ENCODE measurements around the gene IL17RC. TPM values are rescaled to one million over a fixed set of nuclear protein-coding genes. Genes with fewer than 3 reads are reported as not detected.

Gene IL17RC
- total and polyA plus RNA-seq, 4 donors: 16.7 to 34.2 (median 28.4) TPM

DNA sequence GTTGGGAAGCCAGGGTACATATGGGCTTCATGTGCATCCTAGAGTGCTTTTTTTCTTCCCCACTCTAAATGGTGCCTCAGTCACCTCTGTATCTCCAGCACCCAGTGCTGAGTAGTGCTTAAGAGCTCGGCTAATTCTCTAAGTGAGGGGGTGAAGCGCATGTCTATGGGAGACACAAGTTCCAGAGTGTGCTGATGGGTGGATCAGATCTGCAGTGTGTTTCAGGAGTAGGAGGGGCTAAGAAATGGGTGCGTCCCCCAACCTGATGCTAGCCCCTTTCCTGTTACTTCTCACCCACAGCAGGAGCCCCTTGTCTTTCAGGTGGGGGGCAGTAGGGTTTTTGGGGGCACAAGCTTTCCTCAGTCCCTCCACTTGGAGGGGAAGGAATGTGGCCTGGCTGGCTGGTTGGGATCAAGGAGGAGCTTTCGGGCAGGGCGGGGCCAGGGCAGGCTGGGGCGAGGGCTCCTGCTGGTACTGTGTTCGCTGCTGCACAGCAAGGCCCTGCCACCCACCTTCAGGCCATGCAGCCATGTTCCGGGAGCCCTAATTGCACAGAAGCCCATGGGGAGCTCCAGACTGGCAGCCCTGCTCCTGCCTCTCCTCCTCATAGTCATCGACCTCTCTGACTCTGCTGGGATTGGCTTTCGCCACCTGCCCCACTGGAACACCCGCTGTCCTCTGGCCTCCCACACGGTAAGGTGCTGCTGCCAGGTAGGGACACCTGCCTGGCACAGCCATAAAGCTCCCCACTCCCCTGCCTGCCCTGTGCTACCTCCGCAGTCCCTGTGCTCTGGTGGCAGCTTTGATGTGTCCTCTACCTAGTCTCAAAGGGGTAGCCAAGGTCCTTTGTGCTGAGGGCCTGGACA lies 14.3 kb upstream of the IL17RC start, which contains the start of gene IL17RE:
IL17RE (plus strand) TSS at position 477 of the 866 bp plus-strand sequence; CDS start at position 562, 85 bp downstream.
- Histone ChIP-seq H3K4me3 (ENCODE audit: low read depth, low read length) (no peak within 1 kb of the TSS), H3K4me1 (ENCODE audit: control insufficient read depth, insufficient read depth, low read length) (peaks cover 7% of the 10 kb centered on the region), H3K36me3 (ENCODE audit: control insufficient read depth, insufficient read depth, low read length) (no peaks in the 10 kb centered on the region), H3K9me3 (ENCODE audit: control insufficient read depth, insufficient read depth, low read length) (no peaks in the 10 kb centered on the region), H3K27ac (ENCODE audit: low read depth, low read length) (no peak within 1 kb of the TSS), H3K27me3 (ENCODE audit: control insufficient read depth, insufficient read depth, low read length) (no peaks in the 10 kb centered on the region)
- no peak for DNase-seq (ENCODE audit: low read depth in 4 of 6, low spot score in 6 of 6)
- 39% methylated on average over 7 of the region's 13 CpGs for WGBS (ENCODE audit: insufficient coverage)

DNA sequence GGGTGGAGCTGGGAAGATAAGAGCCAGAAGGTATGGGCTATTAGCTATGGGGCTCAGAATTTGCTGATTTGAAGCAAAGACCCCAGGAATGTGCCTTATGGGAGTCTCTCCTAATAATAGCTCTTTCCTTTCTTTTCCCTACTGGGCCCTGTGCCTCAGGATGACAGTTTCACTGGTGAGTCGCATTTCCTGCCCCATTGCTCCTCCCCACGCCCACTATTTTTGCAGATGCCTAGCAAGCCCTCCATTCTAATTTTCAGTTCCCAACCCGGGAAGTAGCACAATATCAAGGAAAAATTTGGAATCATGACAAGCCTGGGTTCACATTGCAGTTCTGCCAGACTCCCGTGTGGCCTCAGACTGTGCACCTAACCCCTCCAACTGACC lies 13.7 kb upstream of the IL17RC start:
- no peaks in the 10 kb centered on the region for H3K36me3 ChIP-seq (ENCODE audit: control insufficient read depth, insufficient read depth, low read length)
- no peak for DNase-seq (ENCODE audit: low read depth in 4 of 6, low spot score in 6 of 6)
- H3K27ac ChIP-seq (ENCODE audit: low read depth, low read length): no peak overlapping the region
- no peak overlapping the region for H3K4me3 ChIP-seq (ENCODE audit: low read depth, low read length)
- H3K9me3 ChIP-seq (ENCODE audit: control insufficient read depth, insufficient read depth, low read length): no peaks in the 10 kb centered on the region
- peaks cover 7% of the 10 kb centered on the region for H3K4me1 ChIP-seq (ENCODE audit: control insufficient read depth, insufficient read depth, low read length)
- WGBS (ENCODE audit: insufficient coverage): 60% methylated on average over 3 of the region's 4 CpGs
- H3K27me3 ChIP-seq (ENCODE audit: control insufficient read depth, insufficient read depth, low read length): no peaks in the 10 kb centered on the region

DNA sequence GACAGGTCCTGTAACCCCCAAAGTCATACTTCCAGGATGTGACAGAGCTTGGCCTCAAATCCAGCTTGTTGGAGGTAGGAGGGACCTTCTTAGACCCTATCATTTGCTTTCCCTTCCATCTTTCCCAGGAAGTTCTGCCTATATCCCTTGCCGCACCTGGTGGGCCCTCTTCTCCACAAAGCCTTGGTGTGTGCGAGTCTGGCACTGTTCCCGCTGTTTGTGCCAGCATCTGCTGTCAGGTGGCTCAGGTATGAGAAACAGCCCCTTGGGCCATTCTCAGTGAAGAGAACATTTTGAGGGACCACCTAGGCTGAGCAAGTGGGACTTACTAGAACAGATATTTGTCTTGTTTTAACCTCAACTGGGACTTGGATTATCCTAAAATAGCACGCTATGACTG lies 13.0 kb upstream of the IL17RC start:
- H3K36me3 ChIP-seq (ENCODE audit: control insufficient read depth, insufficient read depth, low read length): no peaks in the 10 kb centered on the region

DNA sequence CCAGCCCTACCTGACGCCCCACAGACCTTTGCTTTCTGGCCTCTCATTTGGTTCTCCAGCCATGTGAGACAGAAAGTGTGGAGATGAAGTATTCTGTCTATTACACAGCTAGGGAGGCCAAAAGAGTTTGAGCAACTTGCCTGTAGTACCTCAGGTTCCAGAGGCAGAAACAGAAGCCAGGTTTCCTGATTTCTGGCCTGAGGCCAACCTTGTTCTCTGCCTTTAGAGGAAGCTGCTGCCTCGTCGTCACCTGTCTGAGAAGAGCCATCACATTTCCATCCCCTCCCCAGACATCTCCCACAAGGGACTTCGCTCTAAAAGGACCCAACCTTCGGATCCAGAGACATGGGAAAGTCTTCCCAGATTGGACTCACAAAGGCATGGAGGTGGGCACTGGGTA lies 10.4 kb upstream of the IL17RC start:
- DNase-seq (ENCODE audit: low read depth in 4 of 6, low spot score in 6 of 6): no peak
- Histone ChIP-seq H3K4me1 (ENCODE audit: control insufficient read depth, insufficient read depth, low read length) (peaks cover 7% of the 10 kb centered on the region), H3K9me3 (ENCODE audit: control insufficient read depth, insufficient read depth, low read length) (no peaks in the 10 kb centered on the region), H3K36me3 (ENCODE audit: control insufficient read depth, insufficient read depth, low read length) (no peaks in the 10 kb centered on the region), H3K27ac (ENCODE audit: low read depth, low read length) (no peak overlapping the region), H3K4me3 (ENCODE audit: low read depth, low read length) (no peak overlapping the region), H3K27me3 (ENCODE audit: control insufficient read depth, insufficient read depth, low read length) (no peaks in the 10 kb centered on the region)
- 83% methylated on average over 3 of the region's 5 CpGs for WGBS (ENCODE audit: insufficient coverage)

More for the DNA sequence above, 13.0 kb upstream of the IL17RC start:
- 80% methylated on average over 3 of the region's 4 CpGs for WGBS (ENCODE audit: insufficient coverage)
- no peaks in the 10 kb centered on the region for H3K9me3 ChIP-seq (ENCODE audit: control insufficient read depth, insufficient read depth, low read length)
- H3K4me3 ChIP-seq (ENCODE audit: low read depth, low read length): no peak overlapping the region
- H3K27ac ChIP-seq (ENCODE audit: low read depth, low read length): no peak overlapping the region
- DNase-seq (ENCODE audit: low read depth in 4 of 6, low spot score in 6 of 6): no peak
- no peaks in the 10 kb centered on the region for H3K27me3 ChIP-seq (ENCODE audit: control insufficient read depth, insufficient read depth, low read length)
- peaks cover 7% of the 10 kb centered on the region for H3K4me1 ChIP-seq (ENCODE audit: control insufficient read depth, insufficient read depth, low read length)

DNA sequence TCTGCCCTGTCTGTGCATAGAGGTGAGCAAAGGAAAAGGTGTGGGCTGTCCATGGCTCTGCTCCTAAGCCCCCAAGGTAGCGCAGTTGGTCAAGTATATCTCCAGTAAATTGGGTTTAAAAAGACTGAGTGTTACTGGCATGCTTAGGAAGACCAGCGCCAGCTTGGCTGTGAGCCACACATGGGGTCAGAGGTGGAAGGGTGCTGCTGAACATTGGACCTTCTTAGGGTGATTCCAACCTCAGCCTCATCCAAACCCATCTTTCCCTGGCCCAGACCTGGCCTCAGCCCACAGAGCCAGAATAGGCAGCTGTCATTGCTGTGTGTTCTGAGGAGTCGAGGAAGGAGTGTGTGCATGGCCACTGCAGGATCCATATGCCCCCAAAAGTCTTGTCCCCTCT lies 8.6 kb upstream of the IL17RC start:
- no peaks in the 10 kb centered on the region for H3K4me1 ChIP-seq (ENCODE audit: control insufficient read depth, insufficient read depth, low read length)
- H3K36me3 ChIP-seq (ENCODE audit: control insufficient read depth, insufficient read depth, low read length): no peaks in the 10 kb centered on the region
- WGBS (ENCODE audit: insufficient coverage): 100% methylated on average over 2 of the region's 3 CpGs

DNA sequence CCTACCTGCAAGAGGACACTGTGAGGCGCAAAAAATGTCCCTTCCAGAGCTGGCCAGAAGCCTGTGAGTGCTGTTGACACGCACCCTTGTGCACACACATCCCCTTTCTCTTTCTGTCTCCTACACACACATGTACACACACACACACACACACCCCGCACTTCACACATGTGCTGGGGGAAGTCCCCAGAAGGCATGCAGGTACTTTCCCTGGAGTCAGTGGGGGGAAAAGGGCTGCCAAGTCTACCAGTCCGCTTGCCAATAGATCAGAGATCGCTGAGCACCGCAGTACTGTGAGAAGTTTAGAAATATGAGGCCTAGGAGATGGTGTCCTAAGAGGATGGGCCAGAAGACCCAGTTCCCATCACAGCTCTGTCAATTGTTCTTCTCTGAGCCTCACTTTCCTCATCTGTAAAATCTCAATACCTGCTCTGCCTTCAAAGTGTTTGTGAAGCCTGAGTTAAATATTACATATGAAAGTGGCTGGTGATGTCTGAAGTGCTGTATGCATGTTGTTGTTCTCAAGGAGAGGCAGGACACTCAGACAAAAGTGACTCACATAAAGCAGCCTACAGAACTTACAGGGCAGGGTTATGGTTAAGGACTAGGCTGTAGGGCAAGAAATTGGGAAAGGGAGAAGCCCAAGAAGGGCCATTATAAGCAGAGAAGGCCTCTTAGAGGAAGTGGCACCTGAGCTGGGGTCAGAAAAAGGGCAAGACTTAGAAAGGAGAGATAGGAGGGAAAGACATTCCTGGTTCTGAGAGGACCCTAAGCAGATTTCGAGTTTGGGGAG lies 7.5 kb upstream of the IL17RC start:
- Histone ChIP-seq H3K36me3 (ENCODE audit: control insufficient read depth, insufficient read depth, low read length) (no peaks in the 10 kb centered on the region), H3K27ac (ENCODE audit: low read depth, low read length) (no peak overlapping the region), H3K9me3 (ENCODE audit: control insufficient read depth, insufficient read depth, low read length) (no peaks in the 10 kb centered on the region), H3K4me1 (ENCODE audit: control insufficient read depth, insufficient read depth, low read length) (peaks cover 4% of the 10 kb centered on the region), H3K27me3 (ENCODE audit: control insufficient read depth, insufficient read depth, low read length) (no peaks in the 10 kb centered on the region), H3K4me3 (ENCODE audit: low read depth, low read length) (no peak overlapping the region)
- no peak for DNase-seq (ENCODE audit: low read depth in 4 of 6, low spot score in 6 of 6)
- WGBS (ENCODE audit: insufficient coverage): 92% methylated on average over 4 of the region's 7 CpGs

More for the DNA sequence above, 8.6 kb upstream of the IL17RC start:
- Histone ChIP-seq H3K4me3 (ENCODE audit: low read depth, low read length) (no peak overlapping the region), H3K27ac (ENCODE audit: low read depth, low read length) (no peak overlapping the region), H3K27me3 (ENCODE audit: control insufficient read depth, insufficient read depth, low read length) (no peaks in the 10 kb centered on the region), H3K9me3 (ENCODE audit: control insufficient read depth, insufficient read depth, low read length) (no peaks in the 10 kb centered on the region)
- no peak for DNase-seq (ENCODE audit: low read depth in 4 of 6, low spot score in 6 of 6)

DNA sequence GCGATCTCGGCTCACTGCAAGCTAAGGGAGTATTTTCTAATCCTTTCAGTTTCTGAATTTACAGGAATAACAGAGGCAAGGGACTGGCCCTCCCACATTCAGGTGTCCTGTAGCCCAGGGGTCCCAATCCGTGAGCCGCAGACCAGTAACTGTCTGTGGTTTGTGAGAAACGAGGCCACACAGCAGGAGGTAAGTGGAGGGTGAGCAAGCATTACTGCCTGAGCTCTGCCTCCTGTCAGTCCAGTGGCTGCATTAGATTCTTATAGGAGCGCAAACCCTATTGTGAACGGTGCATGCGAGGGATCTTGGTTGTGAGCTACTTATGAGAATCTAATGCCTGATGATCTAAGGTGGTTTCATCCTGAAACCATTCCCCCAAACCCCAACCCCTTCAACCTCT lies 5.0 kb upstream of the IL17RC start:
- 61% methylated on average over 5 of the region's 8 CpGs for WGBS (ENCODE audit: insufficient coverage)
- no peak for DNase-seq (ENCODE audit: low read depth in 4 of 6, low spot score in 6 of 6)
- Histone ChIP-seq H3K27ac (ENCODE audit: low read depth, low read length) (no peak overlapping the region), H3K4me1 (ENCODE audit: control insufficient read depth, insufficient read depth, low read length) (peaks cover 23% of the 10 kb centered on the region), H3K36me3 (ENCODE audit: control insufficient read depth, insufficient read depth, low read length) (no peaks in the 10 kb centered on the region), H3K4me3 (ENCODE audit: low read depth, low read length) (no peak overlapping the region), H3K27me3 (ENCODE audit: control insufficient read depth, insufficient read depth, low read length) (no peaks in the 10 kb centered on the region), H3K9me3 (ENCODE audit: control insufficient read depth, insufficient read depth, low read length) (no peaks in the 10 kb centered on the region)

DNA sequence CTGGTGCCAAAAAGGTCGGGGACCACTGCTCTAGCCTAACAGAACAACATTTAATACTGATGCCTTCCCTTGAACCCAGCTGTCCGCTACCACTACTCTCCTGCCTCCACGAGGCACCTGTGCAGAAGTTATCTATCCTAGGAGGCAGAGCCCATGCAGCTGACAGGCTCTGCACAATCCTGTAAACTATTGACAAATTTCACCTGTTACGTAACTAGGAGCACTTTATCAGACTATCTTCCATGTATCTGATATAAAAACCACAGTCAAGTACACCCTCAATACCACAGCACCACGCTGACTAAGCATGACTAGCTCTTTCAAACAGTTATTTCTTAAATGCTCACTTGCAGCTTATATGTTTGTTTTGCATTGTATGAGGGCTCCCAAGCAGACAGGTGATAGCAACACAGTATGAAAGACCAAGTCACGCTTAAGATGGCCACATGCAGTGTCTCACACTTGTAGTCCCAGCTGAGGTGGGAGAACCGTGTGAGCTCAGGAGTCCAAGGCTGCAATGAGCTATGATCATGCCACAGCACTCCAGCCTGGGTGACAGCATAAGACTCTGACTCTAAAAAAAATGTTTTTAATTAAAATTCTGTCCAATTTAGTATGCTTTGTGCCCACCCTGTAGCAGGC lies 4.5 kb upstream of the IL17RC start:
- no peaks in the 10 kb centered on the region for H3K9me3 ChIP-seq (ENCODE audit: control insufficient read depth, insufficient read depth, low read length)
- 75% methylated on average over 6 of the region's 7 CpGs for WGBS (ENCODE audit: insufficient coverage)
- DNase-seq (ENCODE audit: low read depth in 4 of 6, low spot score in 6 of 6): no peak
- no peak overlapping the region for H3K4me3 ChIP-seq (ENCODE audit: low read depth, low read length)
- H3K27me3 ChIP-seq (ENCODE audit: control insufficient read depth, insufficient read depth, low read length): no peaks in the 10 kb centered on the region
- no peak overlapping the region for H3K27ac ChIP-seq (ENCODE audit: low read depth, low read length)
- H3K36me3 ChIP-seq (ENCODE audit: control insufficient read depth, insufficient read depth, low read length): no peaks in the 10 kb centered on the region
- H3K4me1 ChIP-seq (ENCODE audit: control insufficient read depth, insufficient read depth, low read length): peaks cover 29% of the 10 kb centered on the region

DNA sequence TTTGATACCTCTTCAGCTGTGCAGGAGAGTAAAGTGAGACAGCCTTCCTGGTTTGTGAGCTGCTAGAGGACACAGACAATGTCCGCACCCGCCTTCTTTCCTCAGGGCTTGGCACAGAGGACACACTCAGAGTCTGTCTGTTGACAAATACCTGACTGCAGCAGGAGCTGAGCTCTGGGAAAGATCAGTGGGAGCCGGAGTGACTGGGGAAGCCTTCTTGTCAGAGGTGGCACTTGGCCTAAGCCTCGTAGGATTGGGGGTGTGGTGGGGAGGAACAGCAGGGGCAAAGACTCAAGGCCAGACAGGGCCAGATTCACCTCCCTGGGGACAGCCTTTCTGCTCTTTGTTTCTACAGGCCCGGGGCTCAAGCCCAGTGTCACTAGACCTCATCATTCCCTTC lies 3.3 kb upstream of the IL17RC start:
- peaks cover 37% of the 10 kb centered on the region for H3K4me1 ChIP-seq (ENCODE audit: control insufficient read depth, insufficient read depth, low read length)
- H3K27ac ChIP-seq (ENCODE audit: low read depth, low read length): no peak overlapping the region
- H3K36me3 ChIP-seq (ENCODE audit: control insufficient read depth, insufficient read depth, low read length): peaks cover 3% of the 10 kb centered on the region
- H3K4me3 ChIP-seq (ENCODE audit: low read depth, low read length): no peak overlapping the region
- DNase-seq (ENCODE audit: low read depth in 4 of 6, low spot score in 6 of 6): no peak
- WGBS (ENCODE audit: insufficient coverage): 88% methylated on average over 4 of the region's 5 CpGs
- H3K27me3 ChIP-seq (ENCODE audit: control insufficient read depth, insufficient read depth, low read length): no peaks in the 10 kb centered on the region
- H3K9me3 ChIP-seq (ENCODE audit: control insufficient read depth, insufficient read depth, low read length): no peaks in the 10 kb centered on the region

Measured in spinal cord (tissue), 10 donors.